Astrocyte (in vitro differentiated cells and primary cell): Measurements from ENCODE around the gene GGTA1. TPM values are rescaled to one million over a fixed set of nuclear protein-coding genes. Genes with fewer than 3 reads are reported as not detected.

Experiments
- DNase-seq: peaks from one replicate; pipeline ENCODE4 v3.0.0-alpha.2; 2010; ENCODE audit warnings: low read depth
- FAIRE-seq: peaks from 2 replicates; lab custom pipeline; 2011; peaks lifted over from hg19 to GRCh38; lab: Jason Lieb, UNC
- H2AFZ ChIP-seq: 2 replicates; pipeline ENCODE4 v1.6.0; 2012; ENCODE audit warnings: low read depth, low read length, inconsistent platforms
- H3K27ac ChIP-seq: 2 replicates; pipeline ENCODE4 v1.5.1; 2011; ENCODE audit warnings: low read depth, low read length, inconsistent platforms
- H3K27me3 ChIP-seq: 2 replicates; pipeline ENCODE4 v1.6.0; 2011; ENCODE audit warnings: low read length, inconsistent platforms; ENCODE audit not compliant: insufficient read depth
- H3K36me3 ChIP-seq: 2 replicates; pipeline ENCODE4 v1.5.1; 2011; ENCODE audit warnings: low read length, inconsistent platforms; ENCODE audit not compliant: insufficient read depth
- H3K4me1 ChIP-seq: 2 replicates; pipeline ENCODE4 v1.5.1; 2011; ENCODE audit warnings: low read length, inconsistent platforms; ENCODE audit not compliant: insufficient read depth
- H3K4me2 ChIP-seq: 2 replicates; pipeline ENCODE4 v1.6.0; 2012; ENCODE audit warnings: low read length, inconsistent platforms
- H3K4me3 ChIP-seq: 2 replicates; pipeline ENCODE4 v1.5.1; 2011; ENCODE audit warnings: low read depth, mild to moderate bottlenecking, low read length, inconsistent platforms; ENCODE audit not compliant: insufficient read depth
- H3K79me2 ChIP-seq: 2 replicates; pipeline ENCODE4 v1.6.0; 2012; ENCODE audit warnings: mild to moderate bottlenecking, low read length, inconsistent platforms; ENCODE audit not compliant: insufficient read depth
- H3K9ac ChIP-seq: 2 replicates; pipeline ENCODE4 v1.6.0; 2012; ENCODE audit warnings: mild to moderate bottlenecking, low read length, inconsistent platforms
- H3K9me3 ChIP-seq: 2 replicates; pipeline ENCODE4 v1.5.1; 2012; ENCODE audit warnings: low read depth, mild to moderate bottlenecking, low read length, inconsistent platforms; ENCODE audit not compliant: insufficient read depth
- H4K20me1 ChIP-seq: 2 replicates; pipeline ENCODE4 v1.6.0; 2012; ENCODE audit warnings: low read length, inconsistent platforms; ENCODE audit not compliant: insufficient read depth
- H3K27ac Mint-ChIP-seq: one replicate; pipeline ENCODE4 v1.8.0; 2021; ENCODE audit warnings: mild to moderate bottlenecking, mixed read lengths; ENCODE audit not compliant: unreplicated experiment
- H3K27me3 Mint-ChIP-seq: one replicate; pipeline ENCODE4 v1.8.0; 2021; ENCODE audit warnings: low read depth, mixed read lengths; ENCODE audit not compliant: unreplicated experiment
- H3K36me3 Mint-ChIP-seq: one replicate; pipeline ENCODE4 v1.8.0; 2021; ENCODE audit warnings: low read depth, mixed read lengths; ENCODE audit not compliant: unreplicated experiment
- H3K4me1 Mint-ChIP-seq: one replicate; pipeline ENCODE4 v1.8.0; 2021; ENCODE audit warnings: low read depth, mixed read lengths; ENCODE audit not compliant: unreplicated experiment
- H3K4me3 Mint-ChIP-seq: one replicate; pipeline ENCODE4 v1.8.0; 2021; ENCODE audit warnings: mild to moderate bottlenecking, moderate library complexity, mixed read lengths; ENCODE audit not compliant: unreplicated experiment
- H3K9me3 Mint-ChIP-seq: one replicate; pipeline ENCODE4 v1.8.0; 2021; ENCODE audit warnings: mild to moderate bottlenecking, mixed read lengths; ENCODE audit not compliant: unreplicated experiment
- CTCF ChIP-seq: IDR thresholded peaks from 2 replicates; pipeline ENCODE4 v1.5.1; 2011; ENCODE audit warnings: low read depth, mild to moderate bottlenecking, inconsistent platforms, low read length, moderate library complexity; ENCODE audit not compliant: insufficient read depth
- EZH2 ChIP-seq: IDR thresholded peaks from 2 replicates; pipeline ENCODE4 v1.6.1; 2012; ENCODE audit warnings: mild to moderate bottlenecking, low read length, inconsistent platforms; ENCODE audit not compliant: insufficient read depth
- total RNA-seq: library from RNA; stranded (reverse); gene quantifications from 2 replicates; pipeline ENCODE4 v1.2.1, GENCODE V29; 2021

GGTA1 gene
- total RNA-seq, 1 donor from 2014 or later = 0.18 TPM

- no peaks in the 10 kb centered on the region for H3K9me3 Mint-ChIP-seq
- no peak overlapping the region for H3K4me3 Mint-ChIP-seq
- Histone ChIP-seq H3K27me3 (no peaks in the 10 kb centered on the region), H3K4me3 (no peak overlapping the region), H2AFZ (no peak overlapping the region), H3K79me2 (no peaks in the 10 kb centered on the region), H3K9me3 (peaks cover 3% of the 10 kb centered on the region), H4K20me1 (no peaks in the 10 kb centered on the region), H3K27ac (no peak overlapping the region), H3K4me2 (no peak overlapping the region), H3K36me3 (no peaks in the 10 kb centered on the region), H3K4me1 (peaks cover 5% of the 10 kb centered on the region), H3K9ac (no peak overlapping the region)
- DNase-seq (no peak), FAIRE-seq (no peak)
- no peaks in the 10 kb centered on the region for H3K36me3 Mint-ChIP-seq
- TF ChIP-seq EZH2 = no peak
- no peak for TF ChIP-seq CTCF
- no peaks in the 10 kb centered on the region for H3K4me1 Mint-ChIP-seq
- no peak overlapping the region for H3K27ac Mint-ChIP-seq
- H3K27me3 Mint-ChIP-seq = peaks cover 23% of the 10 kb centered on the region
These were observed 41.6 kb upstream of the GGTA1 start for GRCh38 chr9:121541256-121541655.

DNA sequence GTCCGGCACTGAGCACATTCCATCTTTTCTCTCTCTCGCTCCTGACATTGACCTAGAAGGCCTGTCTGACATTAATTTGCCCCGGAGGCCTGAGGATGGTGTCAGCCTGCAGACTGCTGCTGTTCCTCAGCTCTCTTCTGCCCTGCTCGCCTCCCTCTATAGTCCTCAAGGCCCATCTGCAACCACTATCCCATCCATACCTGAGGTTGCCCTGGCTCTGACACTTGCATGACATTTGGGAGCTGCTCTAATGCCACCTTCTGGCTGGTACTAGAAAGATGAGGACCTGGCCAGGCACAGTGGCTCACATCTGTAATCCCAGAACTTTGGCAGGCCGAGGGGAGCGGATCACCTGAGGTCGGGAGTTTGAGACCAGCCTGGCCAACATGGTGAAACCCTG lies 38.6 kb upstream of the GGTA1 start:
- FAIRE-seq (no peak), DNase-seq (no peak)
- H2AFZ ChIP-seq = no peak overlapping the region
- no peaks in the 10 kb centered on the region for H3K79me2 ChIP-seq
- no peaks in the 10 kb centered on the region for H3K4me1 Mint-ChIP-seq
- H3K9ac ChIP-seq = no peak overlapping the region
- no peaks in the 10 kb centered on the region for H3K27me3 ChIP-seq
- no peaks in the 10 kb centered on the region for H3K9me3 Mint-ChIP-seq
- no peaks in the 10 kb centered on the region for H3K36me3 Mint-ChIP-seq
- TF ChIP-seq CTCF = no peak
- TF ChIP-seq EZH2 = no peak
- no peaks in the 10 kb centered on the region for H3K4me1 ChIP-seq
- H3K4me2 ChIP-seq = no peak overlapping the region
- no peak overlapping the region for H3K27ac ChIP-seq
- no peak overlapping the region for H3K4me3 ChIP-seq
- H3K9me3 ChIP-seq = peaks cover 3% of the 10 kb centered on the region
- peaks cover 25% of the 10 kb centered on the region for H3K27me3 Mint-ChIP-seq
- H3K27ac Mint-ChIP-seq = no peak overlapping the region
- H3K36me3 ChIP-seq = no peaks in the 10 kb centered on the region
- no peak overlapping the region for H3K4me3 Mint-ChIP-seq
- no peaks in the 10 kb centered on the region for H4K20me1 ChIP-seq

GRCh38 chr9:121537283-121537682 lies 37.6 kb upstream of the GGTA1 start:
- H3K4me1 Mint-ChIP-seq = no peaks in the 10 kb centered on the region
- DNase-seq (no peak), FAIRE-seq (no peak)
- H3K9ac ChIP-seq = no peak overlapping the region
- no peak overlapping the region for H3K4me3 ChIP-seq
- no peak overlapping the region for H2AFZ ChIP-seq
- peaks cover 3% of the 10 kb centered on the region for H3K9me3 ChIP-seq
- no peak for TF ChIP-seq CTCF
- no peak for TF ChIP-seq EZH2
- H3K36me3 ChIP-seq = no peaks in the 10 kb centered on the region
- H3K4me2 ChIP-seq = no peak overlapping the region
- H3K4me1 ChIP-seq = no peaks in the 10 kb centered on the region
- H4K20me1 ChIP-seq = no peaks in the 10 kb centered on the region
- H3K27ac Mint-ChIP-seq = no peak overlapping the region
- no peak overlapping the region for H3K4me3 Mint-ChIP-seq
- H3K27me3 Mint-ChIP-seq = peaks cover 28% of the 10 kb centered on the region
- H3K27ac ChIP-seq = no peak overlapping the region
- H3K79me2 ChIP-seq = no peaks in the 10 kb centered on the region
- H3K36me3 Mint-ChIP-seq = no peaks in the 10 kb centered on the region
- H3K9me3 Mint-ChIP-seq = no peaks in the 10 kb centered on the region
- H3K27me3 ChIP-seq = no peaks in the 10 kb centered on the region
